HepG2 (cell line): ENCODE results near the gene LRRC10B. TPM values are rescaled to one million over a fixed set of nuclear protein-coding genes. Genes with fewer than 3 reads are reported as not detected.

ENCODE experiments used
- ATAC-seq: fragments of 200-7000 bp; cut with Tn5 transposase; 3 replicates; pipeline ENCODE4 v1.9.1; 2020; ENCODE audit warnings: mild to moderate bottlenecking, moderate library complexity
- BruUV-seq: library from RNA; stranded (reverse); fragments of 400-500 nt; replicated peaks from 2 replicates; lab custom pipeline; 2021; lab: Mats Ljungman, UMichigan
- CTCF ChIA-PET: fragments of 300-600 bp; formaldehyde crosslinking; extraction: SDS; loops from one replicate; lab custom pipeline; 2021; ENCODE audit warnings: low total read pairs, inconsistent platforms, low intra/inter-chr PET ratio; lab: Yijun Ruan, JAX
- POLR2A ChIA-PET: fragments of 350-600 bp; sonication (Branson Sonifier 250); formaldehyde crosslinking; loops from one replicate; lab custom pipeline; 2020; ENCODE audit warnings: antibody characterized with exemption, inconsistent platforms; lab: Yijun Ruan, JAX
- DNase-seq: peaks from one replicate; pipeline ENCODE4 v3.0.0-alpha.2; 2015; ENCODE audit warnings: low spot score
- FAIRE-seq: peaks from 3 replicates; lab custom pipeline; 2011; peaks lifted over from hg19 to GRCh38; lab: Jason Lieb, UNC
- H2AFZ ChIP-seq: one replicate; pipeline ENCODE4 v1.6.1; 2011; ENCODE audit warnings: low read length, inconsistent platforms
- H3K27ac ChIP-seq: fragments of 300-600 bp; 3 replicates; pipeline ENCODE4 v1.8.0; 2011; ENCODE audit warnings: mixed run types, mild to moderate bottlenecking, mixed read lengths, low read length, inconsistent platforms; ENCODE audit not compliant: insufficient read depth; ENCODE audit errors: extremely low read length
- H3K27me3 ChIP-seq, 2 experiments: fragments of 200-600 bp in 1 of 2; 2 replicates in 1 of 2; 3 replicates in 1 of 2; pipeline versions ENCODE4 v1.6.0 to v1.8.0; 2011; ENCODE audit warnings: low read length in 2 of 2, mild to moderate bottlenecking in 2 of 2, moderate library complexity in 2 of 2, inconsistent platforms in 1 of 2; ENCODE audit not compliant: insufficient read depth in 2 of 2, control insufficient read depth in 1 of 2
- H3K36me3 ChIP-seq, 2 experiments: fragments of 200-600 bp in 1 of 2; replicated peaks in 1 of 2; 2 replicates in 1 of 2; 3 replicates in 1 of 2; pipeline versions ENCODE4 v1.5.1 to v1.8.0; 2011; ENCODE audit warnings: low read length in 2 of 2, inconsistent platforms in 1 of 2; ENCODE audit not compliant: insufficient read depth in 2 of 2, control insufficient read depth in 1 of 2
- H3K4me1 ChIP-seq: 2 replicates; pipeline ENCODE4 v1.5.1; 2012; ENCODE audit warnings: low read length, inconsistent platforms; ENCODE audit not compliant: insufficient read depth
- H3K4me2 ChIP-seq: 2 replicates; pipeline ENCODE4 v1.6.0; 2011; ENCODE audit warnings: low read depth, low read length, inconsistent platforms
- H3K4me3 ChIP-seq, 3 experiments: fragments of 200-600 bp in 1 of 3; sonication (generic), shearing (Covaris generic) in 1 of 3; replicated peaks in 1 of 3; 2 replicates each; pipeline ENCODE4 v1.5.1; 2011 to 2016; ENCODE audit warnings: low read length in 3 of 3, inconsistent platforms in 2 of 3, low read depth in 2 of 3, mild to moderate bottlenecking in 2 of 3, control low read depth in 1 of 3, mixed read lengths in 1 of 3; ENCODE audit not compliant: insufficient read depth in 1 of 3
- H3K79me2 ChIP-seq: one replicate; pipeline ENCODE4 v1.6.1; 2011; ENCODE audit warnings: low read length, inconsistent platforms; ENCODE audit not compliant: insufficient read depth
- H3K9ac ChIP-seq: 2 replicates; pipeline ENCODE4 v1.6.0; 2011; ENCODE audit warnings: mild to moderate bottlenecking, low read depth, low read length, inconsistent platforms; ENCODE audit not compliant: insufficient read depth
- H3K9me3 ChIP-seq: 2 replicates; pipeline ENCODE4 v1.5.1; 2012; ENCODE audit warnings: mild to moderate bottlenecking, low read length
- H4K20me1 ChIP-seq: 2 replicates; pipeline ENCODE4 v1.6.0; 2011; ENCODE audit warnings: inconsistent platforms, mild to moderate bottlenecking, low read length, moderate library complexity; ENCODE audit not compliant: insufficient read depth
- HNRNPLL ChIP-seq: fragments of 200-400 bp; formaldehyde crosslinking; IDR thresholded peaks from 2 replicates; pipeline ENCODE4 v1.6.1; 2017; ENCODE audit warnings: mild to moderate bottlenecking, low read depth, low read length; ENCODE audit not compliant: poor library complexity, severe bottlenecking
- KLF13 ChIP-seq: sonication (generic); formaldehyde crosslinking; IDR thresholded peaks from 2 replicates; pipeline ENCODE4 v1.4.0; 2020; ENCODE audit warnings: mild to moderate bottlenecking, missing genetic modification reagents
- MAFG ChIP-seq: sonication (generic); formaldehyde crosslinking; IDR thresholded peaks from 2 replicates; pipeline ENCODE4 v1.5.1; 2020; ENCODE audit warnings: mild to moderate bottlenecking, missing genetic modification reagents
- PAX8 ChIP-seq: sonication (generic); formaldehyde crosslinking; IDR thresholded peaks from 2 replicates; pipeline ENCODE4 v1.8.0; 2022; ENCODE audit warnings: mild to moderate bottlenecking, missing genetic modification reagents, borderline replicate concordance
- SMAD9 ChIP-seq: sonication (generic); formaldehyde crosslinking; IDR thresholded peaks from 2 replicates; pipeline ENCODE4 v1.5.1; 2020; ENCODE audit warnings: mild to moderate bottlenecking, missing genetic modification reagents
- ZNF235 ChIP-seq: sonication (generic); formaldehyde crosslinking; IDR thresholded peaks from 2 replicates; pipeline ENCODE4 v1.8.1; 2023; ENCODE audit warnings: mild to moderate bottlenecking, missing genetic modification reagents, borderline replicate concordance
- ZNF33B ChIP-seq: sonication (generic); formaldehyde crosslinking; IDR thresholded peaks from 2 replicates; pipeline ENCODE4 v1.5.1; 2020; ENCODE audit warnings: mild to moderate bottlenecking, missing genetic modification reagents
- ZNF430 ChIP-seq: sonication (generic); formaldehyde crosslinking; IDR thresholded peaks from 2 replicates; pipeline ENCODE4 v1.9.0; 2021; ENCODE audit warnings: mild to moderate bottlenecking, missing genetic modification reagents
- ZNF460 ChIP-seq: sonication (generic); formaldehyde crosslinking; IDR thresholded peaks from 2 replicates; pipeline ENCODE4 v1.5.1; 2020; ENCODE audit warnings: missing genetic modification reagents, mild to moderate bottlenecking, borderline replicate concordance
- ZNF761 ChIP-seq: sonication (generic); formaldehyde crosslinking; conservative IDR thresholded peaks from 2 replicates; pipeline ENCODE4 v1.4.0; 2020; ENCODE audit warnings: mild to moderate bottlenecking, missing genetic modification reagents
- WGBS: methylation state at CpG from one replicate; pipeline ENCODE4 v1.1.6; 2017; ENCODE audit warnings: low lambda C conversion rate; 5-methylcytosine and 5-hydroxymethylcytosine counted together
- in situ Hi-C: cut with HindIII; loops from 2 replicates; pipeline ENCODE4 v1.10.0; 2017; ENCODE audit warnings: low pct_unique_long_range_greater_than_20kb; ENCODE audit not compliant: extremely low pct_ligation_motif_present
- intact Hi-C: fragments of 100-400 bp; cut with micrococcal nuclease; formaldehyde crosslinking; loops from one replicate; pipeline ENCODE4 v1.10.0; 2022; ENCODE audit not compliant: unreplicated experiment
- polyA plus RNA-seq, 8 experiments: library from polyadenylated mRNA; depleted of rRNA in 3 of 8; stranded (reverse) in 7 of 8; unstranded in 1 of 8; fragments of >200 nt; fragmentation: Illumina TruSeq in 4 of 8; extraction: Trizol in 4 of 8; gene quantifications; 2 replicates each; pipeline versions ENCODE4 v1.2.1 to v1.2.3, GENCODE V29; 2011 to 2016; ENCODE audit warnings: low read depth in 4 of 8, missing spikeins in 1 of 8, mixed read lengths in 1 of 8; ENCODE audit not compliant: insufficient read depth in 1 of 8
- total RNA-seq, 5 experiments: library from RNA; depleted of rRNA; stranded (reverse); fragments of >200 nt; fragmentation: Illumina TruSeq; extraction: Trizol; gene quantifications; 2 replicates each; pipeline ENCODE4 v1.2.3, GENCODE V29; 2016; ENCODE audit warnings: low read depth in 1 of 5
- TF ChIP-seq, protein P1 (sequence below): sonication (generic); formaldehyde crosslinking; IDR thresholded peaks from 2 replicates; pipeline ENCODE4 v1.4.0; 2020; ENCODE audit warnings: missing genetic modification reagents

LRRC10B gene
- total and polyA plus RNA-seq, 2 of the 13 experiments (the other 11 are each of a cell fraction or from before 2014, with no cell fraction given) = not detected

GRCh38 chr11:61546663-61547062 is 38.1 kb downstream of the LRRC10B start:
- Histone ChIP-seq H3K27ac (no peak overlapping the region), H3K9me3 (no peaks in the 10 kb centered on the region), H3K4me1 (peaks cover 15% of the 10 kb centered on the region), H3K27me3 (no peaks in the 10 kb centered on the region), H3K9ac (no peak overlapping the region), H2AFZ (no peak overlapping the region), H3K4me3 (no peak overlapping the region), H3K36me3 (no peaks in the 10 kb centered on the region), H3K79me2 (no peaks in the 10 kb centered on the region), H4K20me1 (no peaks in the 10 kb centered on the region), H3K4me2 (no peak overlapping the region)
- no TSS peak for BruUV-seq
- WGBS = 82% methylated on average over 20 of the region's 20 CpGs
- DNase-seq (no peak), FAIRE-seq (no peak), ATAC-seq (no peak)
- intact Hi-C loops = no loop called here
- POLR2A ChIA-PET = no interaction called here
- in situ Hi-C loops = no loop called here
- CTCF ChIA-PET = no interaction called here
- no peak for TF ChIP-seq KLF13 (CRISPR knock-in tag)
- TF ChIP-seq MAFG (CRISPR knock-in tag) = no peak
- TF ChIP-seq ZNF430 (CRISPR knock-in tag) = no peak
- TF ChIP-seq ZNF235 (CRISPR knock-in tag) = no peak
- no peak for TF ChIP-seq ZNF460 (CRISPR knock-in tag)
- TF ChIP-seq HNRNPLL = no peak
- TF ChIP-seq ZNF761 (CRISPR knock-in tag) = no peak
- TF ChIP-seq ZNF33B (CRISPR knock-in tag) = no peak
- TF ChIP-seq PAX8 = no peak
- no peak for TF ChIP-seq SMAD9
- TF ChIP-seq, all 625 proteins: peak for 0

- Histone ChIP-seq H3K4me1 (peaks cover 15% of the 10 kb centered on the region), H2AFZ (no peak overlapping the region), H3K4me2 (no peak overlapping the region), H3K27ac (no peak overlapping the region), H3K9me3 (no peaks in the 10 kb centered on the region), H3K36me3 (no peaks in the 10 kb centered on the region), H3K79me2 (no peaks in the 10 kb centered on the region), H3K9ac (no peak overlapping the region), H3K27me3 (no peaks in the 10 kb centered on the region), H4K20me1 (no peaks in the 10 kb centered on the region), H3K4me3 (no peak overlapping the region)
- DNase-seq (no peak), FAIRE-seq (no peak), ATAC-seq (no peak)
- POLR2A ChIA-PET = no interaction called here
- TF ChIP-seq, protein P1, sequence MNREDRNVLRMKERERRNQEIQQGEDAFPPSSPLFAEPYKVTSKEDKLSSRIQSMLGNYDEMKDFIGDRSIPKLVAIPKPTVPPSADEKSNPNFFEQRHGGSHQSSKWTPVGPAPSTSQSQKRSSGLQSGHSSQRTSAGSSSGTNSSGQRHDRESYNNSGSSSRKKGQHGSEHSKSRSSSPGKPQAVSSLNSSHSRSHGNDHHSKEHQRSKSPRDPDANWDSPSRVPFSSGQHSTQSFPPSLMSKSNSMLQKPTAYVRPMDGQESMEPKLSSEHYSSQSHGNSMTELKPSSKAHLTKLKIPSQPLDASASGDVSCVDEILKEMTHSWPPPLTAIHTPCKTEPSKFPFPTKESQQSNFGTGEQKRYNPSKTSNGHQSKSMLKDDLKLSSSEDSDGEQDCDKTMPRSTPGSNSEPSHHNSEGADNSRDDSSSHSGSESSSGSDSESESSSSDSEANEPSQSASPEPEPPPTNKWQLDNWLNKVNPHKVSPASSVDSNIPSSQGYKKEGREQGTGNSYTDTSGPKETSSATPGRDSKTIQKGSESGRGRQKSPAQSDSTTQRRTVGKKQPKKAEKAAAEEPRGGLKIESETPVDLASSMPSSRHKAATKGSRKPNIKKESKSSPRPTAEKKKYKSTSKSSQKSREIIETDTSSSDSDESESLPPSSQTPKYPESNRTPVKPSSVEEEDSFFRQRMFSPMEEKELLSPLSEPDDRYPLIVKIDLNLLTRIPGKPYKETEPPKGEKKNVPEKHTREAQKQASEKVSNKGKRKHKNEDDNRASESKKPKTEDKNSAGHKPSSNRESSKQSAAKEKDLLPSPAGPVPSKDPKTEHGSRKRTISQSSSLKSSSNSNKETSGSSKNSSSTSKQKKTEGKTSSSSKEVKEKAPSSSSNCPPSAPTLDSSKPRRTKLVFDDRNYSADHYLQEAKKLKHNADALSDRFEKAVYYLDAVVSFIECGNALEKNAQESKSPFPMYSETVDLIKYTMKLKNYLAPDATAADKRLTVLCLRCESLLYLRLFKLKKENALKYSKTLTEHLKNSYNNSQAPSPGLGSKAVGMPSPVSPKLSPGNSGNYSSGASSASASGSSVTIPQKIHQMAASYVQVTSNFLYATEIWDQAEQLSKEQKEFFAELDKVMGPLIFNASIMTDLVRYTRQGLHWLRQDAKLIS = no peak
- WGBS = 72% methylated on average over 19 of the region's 19 CpGs
- intact Hi-C loops (no loop called here), in situ Hi-C loops (no loop called here)
- BruUV-seq = no TSS peak
- CTCF ChIA-PET = no interaction called here
Measured at GRCh38 chr11:61547246-61547645, 38.7 kb downstream of the LRRC10B start.
